HCT116 (cell line): ENCODE measurements around the gene CMTM2. TPM values are rescaled to one million over a fixed set of nuclear protein-coding genes. Genes with fewer than 3 reads are reported as not detected.

Source experiments
- ATAC-seq: fragments of 200-7000 bp; cut with Tn5 transposase; 2 replicates; pipeline ENCODE4 v1.9.1; 2020; ENCODE audit warnings: mild to moderate bottlenecking, moderate library complexity
- BruUV-seq: library from RNA; stranded (reverse); fragments of 400-500 nt; replicated peaks from 2 replicates; lab custom pipeline; 2021; lab: Mats Ljungman, UMichigan
- CTCF ChIA-PET: fragments of 300-600 bp; sonication (Branson Sonifier 250); formaldehyde crosslinking; loops from one replicate; lab custom pipeline; 2021; ENCODE audit warnings: antibody characterized with exemption; lab: Charles Lee
- POLR2A ChIA-PET: fragments of 300-600, 350-600 bp; sonication (Branson Sonifier 250); formaldehyde crosslinking; loops from one replicate; lab custom pipeline; 2021; ENCODE audit warnings: antibody characterized with exemption; lab: Charles Lee
- RAD21 ChIA-PET, 2 experiments: fragments of 300-600 bp; sonication (Branson Sonifier 250); formaldehyde crosslinking; loops; one replicate each; lab custom pipeline; 2023; ENCODE audit warnings: low total read pairs in 2 of 2; ENCODE audit not compliant: uncharacterized antibody in 2 of 2, unreplicated experiment in 2 of 2, low non-redundant PET in 1 of 2; lab: Charles Lee
- DNase-seq: peaks from one replicate; pipeline ENCODE4 v3.0.0-alpha.2; 2010; ENCODE audit warnings: low read depth, low spot score
- H2AFZ ChIP-seq: fragments of 200-600 bp; shearing (Covaris generic), sonication (generic); 2 replicates; pipeline ENCODE4 v1.6.1; 2017; ENCODE audit warnings: low read depth, mixed run types, mixed read lengths, antibody characterized with exemption, low read length; ENCODE audit not compliant: poor library complexity, severe bottlenecking
- H3K27ac ChIP-seq: 2 replicates; pipeline ENCODE4 v1.5.1; 2012; ENCODE audit warnings: low read depth, low read length
- H3K27me3 ChIP-seq: fragments of 200-600 bp; sonication (generic); 2 replicates; pipeline ENCODE4 v1.6.1; 2016; ENCODE audit warnings: mixed run types, low read length, mixed read lengths; ENCODE audit not compliant: insufficient read depth
- H3K36me3 ChIP-seq, 2 experiments: fragments of 200-500 bp in 1 of 2; fragments of 200-600 bp in 1 of 2; sonication (Bioruptor generic) in 1 of 2; sonication (generic) in 1 of 2; 2 replicates each; pipeline versions ENCODE4 v1.5.1 to v1.6.1; 2014 to 2016; ENCODE audit warnings: low read length in 2 of 2, inconsistent platforms in 1 of 2, mixed read lengths in 1 of 2, mixed run types in 1 of 2; ENCODE audit not compliant: insufficient read depth in 2 of 2, control insufficient read depth in 1 of 2
- H3K4me1 ChIP-seq, 2 experiments: fragments of 200-600 bp in 1 of 2; sonication (generic) in 1 of 2; 2 replicates each; pipeline versions ENCODE4 v1.5.1 to v1.6.1; 2012 to 2017; ENCODE audit warnings: low read length in 2 of 2, inconsistent platforms in 1 of 2, mild to moderate bottlenecking in 1 of 2, mixed read lengths in 1 of 2, mixed run types in 1 of 2, moderate library complexity in 1 of 2; ENCODE audit not compliant: insufficient read depth in 2 of 2, control insufficient read depth in 1 of 2
- H3K4me2 ChIP-seq: fragments of 200-600 bp; sonication (generic); 2 replicates; pipeline ENCODE4 v1.6.1; 2017; ENCODE audit warnings: mixed run types, low read length, mixed read lengths
- H3K4me3 ChIP-seq, 2 experiments: fragments of 200-600 bp in 1 of 2; sonication (generic) in 1 of 2; replicated peaks in 1 of 2; 2 replicates each; pipeline ENCODE4 v1.5.1; 2011 to 2016; ENCODE audit warnings: low read length in 2 of 2, control low read depth in 1 of 2, low read depth in 1 of 2, mild to moderate bottlenecking in 1 of 2, mixed read lengths in 1 of 2, mixed run types in 1 of 2
- H3K79me2 ChIP-seq: fragments of 200-600 bp; sonication (generic); 2 replicates; pipeline ENCODE4 v1.6.1; 2017; ENCODE audit warnings: mild to moderate bottlenecking, mixed run types, low read length, moderate library complexity, mixed read lengths; ENCODE audit not compliant: insufficient read depth
- H3K9ac ChIP-seq: fragments of 200-600 bp; sonication (generic); 2 replicates; pipeline ENCODE4 v1.6.1; 2016; ENCODE audit warnings: low read length, mixed read lengths
- H3K9me2 ChIP-seq: fragments of 200-600 bp; sonication (generic), shearing (Covaris generic); 2 replicates; pipeline ENCODE4 v1.6.1; 2017; ENCODE audit warnings: mixed run types, mild to moderate bottlenecking, moderate library complexity; ENCODE audit not compliant: insufficient read depth
- H3K9me3 ChIP-seq, 2 experiments: fragments of 200-500 bp in 1 of 2; fragments of 200-600 bp in 1 of 2; sonication (Bioruptor generic) in 1 of 2; sonication (generic) in 1 of 2; 2 replicates each; pipeline ENCODE4 v1.6.1; 2014 to 2017; ENCODE audit warnings: low read length in 2 of 2, mixed read lengths in 2 of 2, inconsistent platforms in 1 of 2, low read depth in 1 of 2, mild to moderate bottlenecking in 1 of 2, mixed run types in 1 of 2, moderate library complexity in 1 of 2; ENCODE audit not compliant: control insufficient read depth in 1 of 2, insufficient read depth in 1 of 2
- H4K20me1 ChIP-seq: fragments of 200-600 bp; sonication (generic), shearing (Covaris generic); 2 replicates; pipeline ENCODE4 v1.6.1; 2017; ENCODE audit warnings: mixed run types, mild to moderate bottlenecking, moderate library complexity; ENCODE audit not compliant: insufficient read depth
- EGR1 ChIP-seq: IDR thresholded peaks from 2 replicates; pipeline ENCODE4 v1.6.1; 2012; ENCODE audit warnings: low read depth
- ELF1 ChIP-seq: IDR thresholded peaks from 2 replicates; pipeline ENCODE4 v1.6.1; 2012; ENCODE audit warnings: low read depth, borderline replicate concordance
- EZH2 ChIP-seq: fragments of 200-600 bp; sonication (generic); IDR thresholded peaks from 2 replicates; pipeline ENCODE4 v1.6.1; 2017; ENCODE audit warnings: antibody characterized with exemption, mixed run types
- FOSL1 ChIP-seq: IDR thresholded peaks from 2 replicates; pipeline ENCODE4 v1.6.1; 2012; ENCODE audit warnings: low read depth
- POLR2AphosphoS5 ChIP-seq: IDR thresholded peaks from 2 replicates; pipeline ENCODE4 v1.6.1; 2011; ENCODE audit warnings: mild to moderate bottlenecking, low read depth, low read length, moderate library complexity
- SIN3A ChIP-seq: IDR thresholded peaks from 2 replicates; pipeline ENCODE4 v1.6.1; 2012; ENCODE audit warnings: low read depth
- SP1 ChIP-seq: IDR thresholded peaks from 2 replicates; pipeline ENCODE4 v1.6.1; 2012; ENCODE audit warnings: low read depth
- TCF7L2 ChIP-seq: IDR thresholded peaks from 2 replicates; pipeline ENCODE4 v1.7.0; 2011; ENCODE audit warnings: borderline replicate concordance, inconsistent platforms; ENCODE audit not compliant: insufficient read depth, insufficient read length; ENCODE audit errors: extremely low read depth
- ZNF274 ChIP-seq: fragments of 200-500 bp; sonication (Bioruptor generic); IDR thresholded peaks from 2 replicates; pipeline ENCODE4 v1.6.1; 2014; ENCODE audit warnings: mild to moderate bottlenecking, low read depth, low read length, inconsistent platforms
- intact Hi-C: fragments of 100-400 bp; cut with micrococcal nuclease; formaldehyde crosslinking; loops from 2 replicates; pipeline ENCODE4 v1.10.0; 2022
- total RNA-seq: library from RNA; stranded (reverse); gene quantifications from one replicate; pipeline ENCODE4 v1.2.1, GENCODE V29; 2021; ENCODE audit not compliant: unreplicated experiment
- TF ChIP-seq, protein P1 (sequence below): IDR thresholded peaks from 2 replicates; pipeline ENCODE4 v1.6.1; 2012
- TF ChIP-seq, protein P2 (sequence below): IDR thresholded peaks from 2 replicates; pipeline ENCODE4 v1.6.1; 2012; ENCODE audit warnings: low read depth

The CMTM2 gene
- total RNA-seq, 1 experiment from 2014 or later: 0.42 TPM

DNA sequence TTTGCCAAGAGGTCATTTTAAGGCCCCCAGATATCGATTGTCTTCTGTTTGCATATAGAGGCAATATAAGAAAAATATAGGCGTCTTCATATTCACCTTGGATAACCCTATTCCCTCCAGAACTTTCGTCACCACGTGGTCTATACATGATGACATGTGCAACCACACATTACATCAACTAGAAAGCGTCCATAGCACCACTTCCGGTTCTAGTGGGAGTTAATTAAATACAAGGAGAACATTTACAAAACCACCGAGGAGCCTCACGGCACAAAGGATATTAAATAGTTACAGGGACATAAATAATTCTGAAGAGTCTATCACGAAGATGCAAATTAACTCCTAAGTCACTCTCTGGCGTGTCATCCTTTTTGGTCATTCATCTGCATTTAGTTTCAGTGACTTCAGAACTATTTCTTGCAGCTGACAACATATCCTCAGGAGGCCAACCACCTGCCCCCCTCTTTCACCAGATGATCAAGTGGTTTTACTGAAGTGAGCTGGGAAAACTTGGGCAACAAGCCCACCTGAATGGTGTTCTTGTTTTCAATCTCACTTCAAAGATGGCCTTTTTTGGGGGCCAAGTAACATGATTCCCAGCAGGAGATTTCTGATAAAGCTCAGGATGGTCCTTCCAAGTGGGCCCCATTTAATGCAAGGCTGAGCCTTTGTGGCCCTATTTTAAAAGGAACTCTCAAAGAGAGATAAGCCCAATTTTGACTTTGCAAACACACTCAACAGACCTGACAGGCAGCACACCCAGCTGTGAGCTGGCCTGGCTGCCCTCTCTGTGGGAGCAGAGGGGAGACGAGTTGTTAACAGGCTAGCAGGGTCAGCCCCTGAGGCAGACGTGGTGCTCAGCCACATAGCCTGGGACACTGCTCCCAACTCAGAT, 40.5 kb downstream of the CMTM2 start:
- CTCF ChIA-PET: interaction anchor here (1.4 to 4.3 kb wide), 2 partner anchors 11 to 211 kb away, joined by 5 to 41 read pairs; partner anchors contain the start of gene NAE1
- Histone ChIP-seq H4K20me1 (no peaks in the 10 kb centered on the region), H3K4me2 (peak overlapping the region; percentile 65), H3K9me2 (no peaks in the 10 kb centered on the region), H3K4me1 (peaks cover 25 to 33% of the 10 kb centered on the region in 2 experiments), H3K27me3 (no peaks in the 10 kb centered on the region), H2AFZ (no peak overlapping the region), H3K36me3 (peaks cover 0 to 7% of the 10 kb centered on the region in 2 experiments; a peak in 1 of 4 replicates), H3K9ac (no peak overlapping the region), H3K4me3 (no peak overlapping the region), H3K27ac (peak overlapping the region; percentile 54; the same call in 1 of the 2 replicates), H3K79me2 (no peaks in the 10 kb centered on the region), H3K9me3 (no peaks in the 10 kb centered on the region)
- intact Hi-C loops: no loop called here
- TF ChIP-seq SIN3A (no peak), SP1 (no peak), TCF7L2 (no peak), POLR2AphosphoS5 (no peak), EGR1 (no peak), ELF1 (no peak), EZH2 (no peak), FOSL1 (no peak), ZNF274 (no peak)
- TF ChIP-seq, protein P1, sequence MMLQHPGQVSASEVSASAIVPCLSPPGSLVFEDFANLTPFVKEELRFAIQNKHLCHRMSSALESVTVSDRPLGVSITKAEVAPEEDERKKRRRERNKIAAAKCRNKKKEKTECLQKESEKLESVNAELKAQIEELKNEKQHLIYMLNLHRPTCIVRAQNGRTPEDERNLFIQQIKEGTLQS: no peak
- TF ChIP-seq, protein P2, sequence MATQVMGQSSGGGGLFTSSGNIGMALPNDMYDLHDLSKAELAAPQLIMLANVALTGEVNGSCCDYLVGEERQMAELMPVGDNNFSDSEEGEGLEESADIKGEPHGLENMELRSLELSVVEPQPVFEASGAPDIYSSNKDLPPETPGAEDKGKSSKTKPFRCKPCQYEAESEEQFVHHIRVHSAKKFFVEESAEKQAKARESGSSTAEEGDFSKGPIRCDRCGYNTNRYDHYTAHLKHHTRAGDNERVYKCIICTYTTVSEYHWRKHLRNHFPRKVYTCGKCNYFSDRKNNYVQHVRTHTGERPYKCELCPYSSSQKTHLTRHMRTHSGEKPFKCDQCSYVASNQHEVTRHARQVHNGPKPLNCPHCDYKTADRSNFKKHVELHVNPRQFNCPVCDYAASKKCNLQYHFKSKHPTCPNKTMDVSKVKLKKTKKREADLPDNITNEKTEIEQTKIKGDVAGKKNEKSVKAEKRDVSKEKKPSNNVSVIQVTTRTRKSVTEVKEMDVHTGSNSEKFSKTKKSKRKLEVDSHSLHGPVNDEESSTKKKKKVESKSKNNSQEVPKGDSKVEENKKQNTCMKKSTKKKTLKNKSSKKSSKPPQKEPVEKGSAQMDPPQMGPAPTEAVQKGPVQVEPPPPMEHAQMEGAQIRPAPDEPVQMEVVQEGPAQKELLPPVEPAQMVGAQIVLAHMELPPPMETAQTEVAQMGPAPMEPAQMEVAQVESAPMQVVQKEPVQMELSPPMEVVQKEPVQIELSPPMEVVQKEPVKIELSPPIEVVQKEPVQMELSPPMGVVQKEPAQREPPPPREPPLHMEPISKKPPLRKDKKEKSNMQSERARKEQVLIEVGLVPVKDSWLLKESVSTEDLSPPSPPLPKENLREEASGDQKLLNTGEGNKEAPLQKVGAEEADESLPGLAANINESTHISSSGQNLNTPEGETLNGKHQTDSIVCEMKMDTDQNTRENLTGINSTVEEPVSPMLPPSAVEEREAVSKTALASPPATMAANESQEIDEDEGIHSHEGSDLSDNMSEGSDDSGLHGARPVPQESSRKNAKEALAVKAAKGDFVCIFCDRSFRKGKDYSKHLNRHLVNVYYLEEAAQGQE: no peak
- RAD21 ChIA-PET: no interaction called here
- no peak for ATAC-seq
- POLR2A ChIA-PET: no interaction called here
- DNase-seq: no peak
- BruUV-seq: TSS peak; percentile 5
